SK-MEL-5 (cell line): ENCODE measurements around the gene GDNF. TPM values are rescaled to one million over a fixed set of nuclear protein-coding genes. Genes with fewer than 3 reads are reported as not detected.

Source experiments
- DNase-seq: peaks from one replicate; pipeline ENCODE4 v3.0.0-alpha.2; 2016; ENCODE audit warnings: low read depth, low spot score
- in situ Hi-C: cut with HindIII; loops from 2 replicates; pipeline ENCODE4 v1.10.0; 2016; ENCODE audit warnings: low sequenced_read_pairs, high pct_unique_total_duplicates, low pct_unique_long_range_greater_than_20kb
- total RNA-seq: library from RNA; depleted of rRNA; stranded (reverse); fragments of >200 nt; shearing (Covaris generic); gene quantifications from 2 replicates; pipeline ENCODE4 v1.2.3, GENCODE V29; 2014

GDNF gene
- total RNA-seq, 1 experiment from 2014 or later, result 1.1 TPM

- no peak for DNase-seq
- in situ Hi-C loops, result no loop called here
Observed at GRCh38 chr5:37851305-37851704, 11.5 kb upstream of the GDNF start.

GRCh38 chr5:37850226-37850865 lies 10.5 kb upstream of the GDNF start:
- in situ Hi-C loops, result no loop called here
- DNase-seq, result peak; percentile 22

- in situ Hi-C loops, result no loop called here
- DNase-seq, result peak; percentile 52
Observed at GRCh38 chr5:37849641-37850040, 9.8 kb upstream of the GDNF start.

GRCh38 chr5:37847978-37848425 lies 8.2 kb upstream of the GDNF start:
- peak; percentile 74 for DNase-seq
- in situ Hi-C loops, result no loop called here

- DNase-seq, result no peak
- in situ Hi-C loops, result no loop called here
Observed at GRCh38 chr5:37846786-37847310, 7.0 kb upstream of the GDNF start.

- in situ Hi-C loops, result no loop called here
Observed at GRCh38 chr5:37844009-37844408, 4.2 kb upstream of the GDNF start.

GRCh38 chr5:37842048-37842447 lies 2.2 kb upstream of the GDNF start:
- DNase-seq, result no peak
- in situ Hi-C loops, result no loop called here

More at GRCh38 chr5:37844009-37844408, 4.2 kb upstream of the GDNF start:
- no peak for DNase-seq

- in situ Hi-C loops, result no loop called here
Observed at GRCh38 chr5:37841203-37841602, 1.4 kb upstream of the GDNF start.

GRCh38 chr5:37840053-37841034 lies 503 bp upstream of the GDNF start:
- in situ Hi-C loops, result no loop called here
- DNase-seq, result peak; percentile 73

More at GRCh38 chr5:37841203-37841602, 1.4 kb upstream of the GDNF start:
- DNase-seq, result no peak

- in situ Hi-C loops, result no loop called here
- no peak for DNase-seq
Observed at GRCh38 chr5:37838933-37839341, 904 bp downstream of the GDNF start.

GRCh38 chr5:37838152-37838932 lies 1.5 kb downstream of the GDNF start:
- in situ Hi-C loops, result no loop called here
- DNase-seq, result no peak

- in situ Hi-C loops, result no loop called here
- DNase-seq, result peak; percentile 62
Observed at GRCh38 chr5:37837414-37838032, 2.3 kb downstream of the GDNF start.

- no peak for DNase-seq
- in situ Hi-C loops, result no loop called here
Observed at GRCh38 chr5:37836592-37837413, 3.0 kb downstream of the GDNF start.

GRCh38 chr5:37836235-37836591 lies 3.6 kb downstream of the GDNF start:
- in situ Hi-C loops, result no loop called here

GRCh38 chr5:37835380-37835973 lies 4.4 kb downstream of the GDNF start:
- in situ Hi-C loops, result no loop called here
- DNase-seq, result no peak

More at GRCh38 chr5:37836235-37836591, 3.6 kb downstream of the GDNF start:
- no peak for DNase-seq
